Adrenal gland (tissue), 12 donors: Measurements from ENCODE around the gene NR2E1. TPM values are rescaled to one million over a fixed set of nuclear protein-coding genes. Genes with fewer than 3 reads are reported as not detected.
A peak's percentile ranks its signal among the peaks of the same experiment; 100 is the strongest.

Experiments used
- DNase-seq, 7 donors: peaks; one replicate each; pipeline ENCODE4 v3.0.0-alpha.2; 2019 to 2020
- H3K27ac ChIP-seq, 5 donors: fragments of 200-600 bp; sonication (generic) in 4 of 5; 1 replicate in 3 of 5; 2 replicates in 2 of 5; pipeline versions ENCODE4 v1.5.1 to v1.8.0; 2016 to 2020; ENCODE audit warnings: mild to moderate bottlenecking in 1 of 5
- H3K27me3 ChIP-seq: fragments of 200-600 bp; 2 replicates; pipeline ENCODE4 v1.8.0; 2021
- H3K36me3 ChIP-seq, 2 donors: fragments of 200-600 bp; replicated peaks in 1 of 2; 1 replicate in 1 of 2; 2 replicates in 1 of 2; pipeline versions ENCODE4 v1.5.1 to v1.8.0; 2018 to 2022
- H3K4me1 ChIP-seq, 2 donors: fragments of 200-600 bp; replicated peaks in 1 of 2; 1 replicate in 1 of 2; 2 replicates in 1 of 2; pipeline versions ENCODE4 v1.5.1 to v1.8.0; 2018 to 2021
- H3K4me3 ChIP-seq, 4 donors: fragments of 200-600 bp; sonication (generic) in 3 of 4; one replicate each; pipeline ENCODE4 v1.5.1; 2016 to 2018
- H3K9me3 ChIP-seq, 3 donors: fragments of 200-600 bp; sonication (generic) in 1 of 3; replicated peaks in 1 of 3; 1 replicate in 2 of 3; 2 replicates in 1 of 3; pipeline versions ENCODE4 v1.5.1 to v1.8.0; 2016 to 2021
- CTCF ChIP-seq, 6 experiments: fragments of 450-650 bp in 4 of 6; fragments of 200-600 bp in 2 of 6; sonication (generic) in 1 of 6; IDR thresholded peaks; 1 replicate in 5 of 6; 2 replicates in 1 of 6; pipeline versions ENCODE4 v1.5.1 to v1.8.0; 2016 to 2021; ENCODE audit warnings: antibody characterized with exemption in 6 of 6, mild to moderate bottlenecking in 2 of 6, moderate library complexity in 1 of 6
- POLR2A ChIP-seq, 2 donors: fragments of 450-650 bp; IDR thresholded peaks; one replicate each; pipeline ENCODE4 v1.6.1; 2017; ENCODE audit warnings: antibody characterized with exemption in 2 of 2, mild to moderate bottlenecking in 2 of 2, moderate library complexity in 1 of 2
- whole genome bisulfite sequencing, 4 donors: extraction: QIAGEN DNeasy Blood & Tissue Kit in 2 of 4; methylation state at CpG; one replicate each; pipeline versions ENCODE4 v1.1.5 to v1.1.7; 2013 to 2017; 5-methylcytosine and 5-hydroxymethylcytosine counted together
- intact Hi-C, 2 donors: fragments of 100-400 bp; cut with DNase I; formaldehyde crosslinking; loops; one replicate each; pipeline versions ENCODE4 v1.14.1 to v1.15.0; 2022 to 2023
- polyA plus RNA-seq, 3 donors: library from polyadenylated mRNA; stranded (reverse); fragments of 200-250 nt in 2 of 3; fragments of 350-450 nt in 1 of 3; fragmentation: Illumina TruSeq in 1 of 3; extraction: RNeasy Lipid Tissue Mini Kit (QIAGEN cat#74804) in 1 of 3; gene quantifications; one replicate each; pipeline ENCODE4 v1.2.3, GENCODE V29; 2013 to 2014
- total RNA-seq, 9 donors: library from RNA; depleted of rRNA in 4 of 9; stranded (reverse); fragments of >200 nt in 4 of 9; fragments of 120-200 nt in 1 of 9; fragmentation: NEBNext Ultra II Directional in 1 of 9; extraction: Animal tissue kit (Norgen Biotek cat#: 25700) in 1 of 9; gene quantifications; one replicate each; pipeline versions ENCODE4 v1.1.0 to v1.2.4, GENCODE V29; 2013 to 2023
- donor health status: healthy with polysubstance abuse.
- donor health status: Bipolar disorder and iron deficiency.
- donor health status: DM: yes; HTN: yes; CAD: no.
- donor health status: DM: no; HTN: no; CAD: no.
- donor health status: DM: no; HTN: no; CAD: no.
- donor health status: DM: yes; HTN: yes; CAD: no.

The NR2E1 gene
- total and polyA plus RNA-seq, 12 donors, result 0.08 to 2.3 (median 0.61) TPM; not detected in 3

GRCh38 chr6:108168090-108168463 lies 2.3 kb downstream of the NR2E1 start:
- DNase-seq, result no peak
- Histone ChIP-seq H3K36me3 (no peaks in the 10 kb centered on the region), H3K27me3 (peaks cover 98% of the 10 kb centered on the region), H3K4me1 (peaks cover 12 to 41% of the 10 kb centered on the region in 2 donors), H3K27ac (no peak overlapping the region), H3K4me3 (peak overlapping the region in 1 of 4 donors; percentile 40), H3K9me3 (no peaks in the 10 kb centered on the region)
- WGBS, 4 donors, result 38 to 51% (median 41%) methylated on average over 15 to 23 of the region's 23 CpGs
- intact Hi-C loops, result no loop called here
- TF ChIP-seq CTCF (IDR thresholded peaks at IDR 0.05) (no peak), POLR2A (IDR thresholded peaks at IDR 0.05) (no peak)

GRCh38 chr6:108168501-108169463 lies 3.0 kb downstream of the NR2E1 start:
- H3K4me1 ChIP-seq, result peaks cover 12 to 41% of the 10 kb centered on the region in 2 donors
- peak in 1 of 7 donors; percentile 33 for DNase-seq
- intact Hi-C loops, result no loop called here
- no peaks in the 10 kb centered on the region for H3K9me3 ChIP-seq
- WGBS, 4 donors, result 8 to 16% (median 14%) methylated on average over 21 to 63 of the region's 63 CpGs
- peak overlapping the region in 1 of 4 donors; percentile 40 for H3K4me3 ChIP-seq
- H3K36me3 ChIP-seq, result no peaks in the 10 kb centered on the region
- H3K27ac ChIP-seq, result no peak overlapping the region
- TF ChIP-seq POLR2A (IDR thresholded peaks at IDR 0.05), result no peak
- H3K27me3 ChIP-seq, result peaks cover 95% of the 10 kb centered on the region

- Histone ChIP-seq H3K27ac (no peak overlapping the region), H3K4me1 (peaks cover 12 to 36% of the 10 kb centered on the region in 2 donors), H3K9me3 (no peaks in the 10 kb centered on the region), H3K36me3 (no peaks in the 10 kb centered on the region), H3K4me3 (peak overlapping the region in 1 of 4 donors; percentile 40), H3K27me3 (peaks cover 95% of the 10 kb centered on the region)
- TF ChIP-seq POLR2A (IDR thresholded peaks at IDR 0.05), result no peak
- no peak for TF ChIP-seq CTCF (IDR thresholded peaks at IDR 0.05)
- intact Hi-C loops, result loop anchor here in 1 of 2 donors (10.0 kb wide), 2 partner anchors 95 to 325 kb away; partner anchors contain the start of gene SNX3
- no peak for DNase-seq
- WGBS, 4 donors, result 19 to 51% (median 22%) methylated on average over 9 to 55 of the region's 55 CpGs
These were observed 3.9 kb downstream of the NR2E1 start for GRCh38 chr6:108169464-108170331.

GRCh38 chr6:108170332-108171290 lies 4.8 kb downstream of the NR2E1 start:
- intact Hi-C loops, result loop anchor here in 1 of 2 donors (10.0 kb wide), 2 partner anchors 94 to 324 kb away; partner anchors contain the start of gene SNX3
- H3K4me1 ChIP-seq, result peaks cover 5 to 34% of the 10 kb centered on the region in 2 donors
- H3K36me3 ChIP-seq, result no peaks in the 10 kb centered on the region
- H3K27ac ChIP-seq, result no peak overlapping the region
- 42 to 48% (median 47%) methylated on average over 31 of the region's 31 CpGs for WGBS, 4 donors
- no peak for TF ChIP-seq CTCF (IDR thresholded peaks at IDR 0.05)
- no peak for TF ChIP-seq POLR2A (IDR thresholded peaks at IDR 0.05)
- no peak overlapping the region for H3K4me3 ChIP-seq
- no peaks in the 10 kb centered on the region for H3K9me3 ChIP-seq
- no peak for DNase-seq
- peaks cover 95% of the 10 kb centered on the region for H3K27me3 ChIP-seq
